Osteoblast (primary cell): ENCODE data around the gene RHBDF1. TPM values are rescaled to one million over a fixed set of nuclear protein-coding genes. Genes with fewer than 3 reads are reported as not detected.

Experiments used
- DNase-seq: peaks from one replicate; pipeline ENCODE4 v3.0.0; 2011; ENCODE audit warnings: low spot score, mixed read lengths; ENCODE audit not compliant: insufficient read length; ENCODE audit errors: missing footprints
- H2AFZ ChIP-seq: 2 replicates; pipeline ENCODE4 v1.6.0; 2011; ENCODE audit warnings: mild to moderate bottlenecking, low read length
- H3K27ac ChIP-seq: 2 replicates; pipeline ENCODE4 v1.5.1; 2011; ENCODE audit warnings: mild to moderate bottlenecking, low read depth, low read length, moderate library complexity
- H3K27me3 ChIP-seq: 2 replicates; pipeline ENCODE4 v1.6.0; 2012; ENCODE audit warnings: mild to moderate bottlenecking, control low read depth, inconsistent platforms, low read length, moderate library complexity; ENCODE audit not compliant: insufficient read depth
- H3K36me3 ChIP-seq: 2 replicates; pipeline ENCODE4 v1.5.1; 2011; ENCODE audit warnings: mild to moderate bottlenecking, low read length, control low read depth, moderate library complexity; ENCODE audit not compliant: insufficient read depth
- H3K4me1 ChIP-seq: 2 replicates; pipeline ENCODE4 v1.5.1; 2011; ENCODE audit warnings: mild to moderate bottlenecking, low read length, control low read depth, moderate library complexity; ENCODE audit not compliant: insufficient read depth
- H3K4me2 ChIP-seq: 2 replicates; pipeline ENCODE4 v1.6.0; 2011; ENCODE audit warnings: mild to moderate bottlenecking, low read length; ENCODE audit not compliant: insufficient read depth
- H3K4me3 ChIP-seq: fragments of 200-600 bp; sonication (generic); 3 replicates; pipeline ENCODE4 v1.5.1; 2012; ENCODE audit warnings: mild to moderate bottlenecking, low read length, inconsistent platforms; ENCODE audit not compliant: insufficient read depth
- H3K79me2 ChIP-seq: 2 replicates; pipeline ENCODE4 v1.6.0; 2012; ENCODE audit warnings: mild to moderate bottlenecking, low read length, control low read depth, inconsistent platforms; ENCODE audit not compliant: insufficient read depth
- H3K9me3 ChIP-seq: 2 replicates; pipeline ENCODE4 v1.5.1; 2011; ENCODE audit warnings: low read depth, low read length, control low read depth
- H4K20me1 ChIP-seq: 2 replicates; pipeline ENCODE4 v1.6.0; 2012; ENCODE audit warnings: mild to moderate bottlenecking, low read length, control low read depth; ENCODE audit not compliant: insufficient read depth
- CTCF ChIP-seq: IDR thresholded peaks from 2 replicates; pipeline ENCODE4 v1.5.1; 2011; ENCODE audit warnings: mild to moderate bottlenecking, low read depth, low read length, moderate library complexity; ENCODE audit errors: extremely low read depth
- total RNA-seq: library from RNA; depleted of rRNA; stranded (reverse); fragments of >200 nt; gene quantifications from 2 replicates; pipeline ENCODE4 v1.2.3, GENCODE V29; 2012

The RHBDF1 gene
- total RNA-seq, 1 donor = 32.2 TPM

GRCh38 chr16:104355-104754 is 31.9 kb upstream of the RHBDF1 start:
- Histone ChIP-seq H3K79me2 (no peaks in the 10 kb centered on the region), H3K9me3 (no peaks in the 10 kb centered on the region), H3K4me3 (no peak overlapping the region), H3K36me3 (peaks cover 32% of the 10 kb centered on the region), H4K20me1 (peaks cover 41% of the 10 kb centered on the region), H3K4me2 (no peak overlapping the region), H3K27me3 (no peaks in the 10 kb centered on the region), H2AFZ (no peak overlapping the region), H3K27ac (no peak overlapping the region), H3K4me1 (peaks cover 15% of the 10 kb centered on the region)
- TF ChIP-seq CTCF = no peak
- peak; percentile 58 for DNase-seq

DNA sequence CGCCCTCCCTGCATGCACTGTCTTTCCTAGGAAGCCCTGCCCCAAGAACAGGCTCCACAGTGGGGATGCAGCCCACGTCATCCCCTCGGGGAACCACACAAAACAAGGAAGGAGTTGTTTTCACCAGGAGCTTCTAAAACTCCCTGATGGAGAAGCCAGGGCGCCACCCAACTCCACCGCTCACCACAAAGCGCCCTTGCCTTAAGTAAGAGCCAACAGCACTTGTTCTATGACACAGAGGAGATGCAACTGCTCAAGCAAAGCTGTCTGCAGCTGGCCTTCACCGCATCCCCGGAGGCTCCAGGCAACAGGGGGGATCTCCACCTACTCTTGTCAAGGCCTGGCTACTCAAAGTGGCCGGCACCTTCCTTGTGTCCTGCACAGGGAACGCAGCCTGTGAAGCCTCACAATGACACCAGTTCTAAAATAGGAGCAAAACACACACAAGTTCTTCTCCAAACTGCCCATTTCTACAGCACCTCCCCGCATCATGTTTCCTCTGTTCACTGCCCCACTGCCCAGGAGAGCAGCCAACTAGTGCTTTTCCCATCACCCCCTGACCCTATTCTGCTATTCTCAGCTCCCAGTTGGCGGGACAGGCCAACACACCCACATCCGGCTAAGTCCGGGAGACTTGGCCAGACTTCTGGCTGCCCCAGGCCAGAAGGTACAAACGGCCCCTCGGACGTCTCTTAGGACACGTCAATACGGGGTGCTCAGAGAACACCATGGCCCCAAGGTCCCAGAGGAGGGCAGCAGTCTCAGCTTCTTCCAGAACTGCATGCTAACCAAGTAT is 29.8 kb upstream of the RHBDF1 start:
- Histone ChIP-seq H3K4me3 (no peak overlapping the region), H3K4me1 (peaks cover 15% of the 10 kb centered on the region), H3K36me3 (peaks cover 34% of the 10 kb centered on the region), H3K4me2 (peak overlapping the region; percentile 28), H3K27ac (peak overlapping the region; percentile 28), H2AFZ (no peak overlapping the region), H3K79me2 (no peaks in the 10 kb centered on the region), H3K27me3 (no peaks in the 10 kb centered on the region), H3K9me3 (no peaks in the 10 kb centered on the region), H4K20me1 (peaks cover 49% of the 10 kb centered on the region)
- TF ChIP-seq CTCF = no peak
- peak; percentile 84 for DNase-seq

DNA sequence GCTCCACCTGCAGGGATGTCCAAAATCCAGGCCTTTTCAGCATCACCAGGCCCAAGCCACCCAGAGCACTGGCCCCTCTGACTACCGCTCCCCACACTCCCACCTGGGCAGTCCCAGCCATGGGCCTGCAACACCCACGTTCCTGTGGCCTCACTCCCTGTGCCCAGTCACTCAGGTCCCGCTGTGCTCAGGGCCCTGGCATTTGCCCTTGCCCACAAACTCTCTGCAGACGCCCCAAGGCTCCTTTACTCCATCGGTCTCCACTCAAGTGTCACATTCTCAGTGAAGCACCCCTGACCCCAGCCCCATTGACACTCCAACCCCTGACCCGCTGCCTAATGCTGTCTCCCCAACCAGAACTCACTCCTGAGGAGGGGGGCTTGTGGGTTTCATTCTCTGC is 29.2 kb upstream of the RHBDF1 start:
- Histone ChIP-seq H3K27me3 (no peaks in the 10 kb centered on the region), H4K20me1 (peaks cover 52% of the 10 kb centered on the region), H3K36me3 (peaks cover 31% of the 10 kb centered on the region), H2AFZ (no peak overlapping the region), H3K4me1 (peaks cover 15% of the 10 kb centered on the region), H3K27ac (peak overlapping the region; percentile 28), H3K4me2 (no peak overlapping the region), H3K79me2 (no peaks in the 10 kb centered on the region), H3K9me3 (no peaks in the 10 kb centered on the region), H3K4me3 (no peak overlapping the region)
- DNase-seq = peak; percentile 38
- TF ChIP-seq CTCF = no peak

DNA sequence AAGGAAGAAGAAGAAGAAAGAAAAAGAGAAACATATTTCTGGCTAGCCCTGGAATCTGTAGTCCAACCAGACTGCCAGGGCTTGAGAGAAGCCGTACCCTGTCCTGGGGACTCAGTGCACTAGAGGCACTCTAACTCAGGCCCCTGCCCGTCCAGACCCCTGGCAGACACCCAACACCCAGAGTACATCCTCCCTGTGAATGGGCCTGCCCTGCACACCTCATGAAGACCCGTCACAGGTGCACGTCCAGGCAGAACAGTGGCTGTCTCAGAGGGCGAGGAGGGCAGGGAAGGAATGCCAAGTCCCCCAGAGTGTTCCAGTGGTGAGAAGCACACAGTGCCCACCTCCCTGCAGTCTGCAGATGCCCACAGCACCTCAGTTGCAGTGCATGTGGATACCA is 28.6 kb upstream of the RHBDF1 start:
- no peak overlapping the region for H3K27ac ChIP-seq
- peaks cover 30% of the 10 kb centered on the region for H3K36me3 ChIP-seq
- H2AFZ ChIP-seq = no peak overlapping the region
- H3K27me3 ChIP-seq = no peaks in the 10 kb centered on the region
- no peak overlapping the region for H3K4me3 ChIP-seq
- no peaks in the 10 kb centered on the region for H3K79me2 ChIP-seq
- TF ChIP-seq CTCF = no peak
- H3K4me2 ChIP-seq = no peak overlapping the region
- peaks cover 15% of the 10 kb centered on the region for H3K4me1 ChIP-seq
- DNase-seq = no peak
- H4K20me1 ChIP-seq = peaks cover 53% of the 10 kb centered on the region
- no peaks in the 10 kb centered on the region for H3K9me3 ChIP-seq
